Globus pallidus (tissue), 1 donor: Measurements from ENCODE around the gene MPP4.

Experiments used
- DNase-seq: peaks from one replicate; pipeline ENCODE4 v3.0.0-alpha.2; 2015; ENCODE audit warnings: low spot score

The MPP4 gene

GRCh38 chr2:201698588-201699226 is at the start of gene MPP4:
Gene MPP4 (minus strand): TSS chr2:201698644. CDS start chr2:201693954, 4,690 bp downstream.
- no peak for DNase-seq

GRCh38 chr2:201746551-201746950 is 48.1 kb upstream of the MPP4 start:
- DNase-seq, result no peak

- DNase-seq, result no peak
These were observed 37.0 kb upstream of the MPP4 start for GRCh38 chr2:201735486-201735885.

DNA sequence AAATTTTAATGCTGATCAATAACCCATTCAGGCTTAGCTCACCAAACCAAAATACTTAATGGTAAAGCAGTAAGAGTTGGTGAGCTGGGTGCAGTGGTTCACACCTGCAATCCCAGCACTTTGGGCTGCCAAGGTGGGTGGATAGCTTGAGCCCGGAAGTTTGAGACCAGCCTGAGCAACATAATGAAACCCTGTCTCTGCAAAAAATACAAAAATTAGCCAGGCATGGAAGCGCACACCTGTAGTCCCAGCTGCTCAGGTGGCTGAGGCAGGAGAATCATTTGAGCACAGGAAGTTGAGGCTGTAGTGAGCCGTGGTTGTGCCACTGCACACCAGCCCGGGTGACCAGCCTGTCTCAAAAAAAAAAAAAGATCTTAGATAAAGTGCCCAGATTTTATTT is 35.7 kb upstream of the MPP4 start:
- DNase-seq, result no peak

GRCh38 chr2:201733544-201733943 is 35.1 kb upstream of the MPP4 start:
- no peak for DNase-seq

DNA sequence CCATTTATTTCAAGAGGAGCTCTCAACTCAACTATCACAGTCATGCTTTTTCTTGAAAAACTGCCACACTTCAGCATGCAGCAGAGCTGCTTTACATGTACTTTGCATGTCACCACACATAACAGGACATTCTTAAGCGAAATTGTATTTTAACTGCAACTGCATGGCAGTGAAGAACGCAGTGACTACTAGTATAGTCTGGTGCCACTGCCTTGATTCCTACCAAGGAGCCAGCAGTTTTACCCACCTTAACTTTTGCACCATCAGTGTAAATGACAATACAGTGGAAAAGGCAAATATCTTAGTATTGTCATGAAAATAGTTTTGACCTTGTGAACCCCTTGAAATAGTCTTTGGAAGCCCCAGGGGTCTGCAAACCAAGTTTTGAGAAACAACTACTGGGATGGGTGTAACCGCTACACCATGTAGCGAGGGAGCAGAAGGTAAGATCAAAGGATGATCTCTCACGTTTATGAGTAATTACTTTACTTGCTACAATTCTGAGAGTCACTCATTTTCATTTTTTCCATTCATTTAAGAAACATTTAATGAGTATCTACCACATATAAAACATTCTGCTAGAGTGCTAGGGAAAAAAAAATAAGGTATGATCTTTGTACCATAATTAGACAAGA is 32.3 kb upstream of the MPP4 start:
- DNase-seq, result no peak

- no peak for DNase-seq
These were observed 17.0 kb upstream of the MPP4 start for GRCh38 chr2:201715459-201715858.

DNA sequence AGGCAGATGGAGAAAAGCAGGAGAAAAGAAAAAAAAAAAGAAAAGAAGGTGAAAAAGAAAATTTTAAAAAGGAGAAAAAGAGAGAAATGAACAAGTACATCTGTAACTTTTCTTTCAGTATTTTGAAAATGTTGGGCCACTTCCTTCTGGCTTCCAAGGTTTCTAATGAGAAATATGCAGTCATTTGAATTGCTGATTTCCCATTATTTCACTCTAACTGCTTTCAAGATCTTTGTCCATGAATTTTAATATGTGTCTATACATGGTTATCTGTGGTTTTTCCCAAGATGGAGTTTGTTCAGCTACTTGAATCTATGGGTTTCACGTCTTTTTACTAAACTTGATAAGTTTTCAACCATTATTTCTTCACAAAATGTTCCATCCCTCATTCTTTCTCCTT is 14.3 kb upstream of the MPP4 start:
- no peak for DNase-seq

DNA sequence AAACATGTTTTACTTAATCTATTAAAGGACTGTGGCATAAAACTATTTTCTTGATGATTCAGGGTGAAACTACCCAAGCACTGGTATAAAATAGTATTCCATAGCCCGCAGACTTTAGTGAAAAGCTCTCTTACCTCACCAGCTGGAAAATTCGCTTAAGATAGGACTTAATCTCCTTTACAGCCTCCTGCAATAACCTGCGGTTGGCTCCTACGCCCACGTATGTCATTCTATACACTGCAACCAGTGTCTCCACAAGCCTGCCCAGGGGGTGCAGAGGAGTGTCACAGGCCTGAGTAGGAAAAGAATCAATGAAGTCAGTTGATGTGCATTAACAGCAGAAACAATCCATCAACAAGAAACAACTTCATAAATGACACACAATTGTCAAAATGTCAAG is 11.3 kb upstream of the MPP4 start:
- DNase-seq, result no peak

DNA sequence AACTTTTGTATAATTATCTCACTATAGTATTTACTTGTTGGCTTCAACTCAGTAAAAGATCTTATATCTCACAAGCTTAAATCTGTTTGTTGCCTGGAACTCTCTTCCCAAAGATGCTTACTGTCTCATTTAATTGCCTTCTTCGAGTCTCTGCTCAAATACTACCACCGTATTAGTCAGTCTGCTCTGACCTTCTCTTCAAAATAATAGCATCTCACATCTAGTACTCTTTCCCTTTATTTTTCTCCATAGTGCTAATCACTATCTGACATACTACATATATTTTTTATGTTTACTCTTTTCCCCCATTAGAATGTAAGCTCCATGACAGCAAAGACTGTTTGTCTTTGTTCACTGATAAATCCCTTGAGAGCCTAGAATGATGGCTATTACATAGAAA is 10.6 kb upstream of the MPP4 start:
- no peak for DNase-seq

- no peak for DNase-seq
These were observed 9.3 kb upstream of the MPP4 start for GRCh38 chr2:201707753-201708152.

GRCh38 chr2:201707142-201707541 is 8.7 kb upstream of the MPP4 start:
- no peak for DNase-seq

GRCh38 chr2:201704536-201704935 is 6.1 kb upstream of the MPP4 start:
- no peak for DNase-seq

- DNase-seq, result no peak
These were observed 3.2 kb upstream of the MPP4 start for GRCh38 chr2:201701646-201702045.

- DNase-seq, result no peak
These were observed 972 bp upstream of the MPP4 start for GRCh38 chr2:201699416-201699815.

GRCh38 chr2:201697899-201698298 is 545 bp downstream of the MPP4 start:
- no peak for DNase-seq

GRCh38 chr2:201696151-201696659 is 2.2 kb downstream of the MPP4 start:
- peak; percentile 14 for DNase-seq

DNA sequence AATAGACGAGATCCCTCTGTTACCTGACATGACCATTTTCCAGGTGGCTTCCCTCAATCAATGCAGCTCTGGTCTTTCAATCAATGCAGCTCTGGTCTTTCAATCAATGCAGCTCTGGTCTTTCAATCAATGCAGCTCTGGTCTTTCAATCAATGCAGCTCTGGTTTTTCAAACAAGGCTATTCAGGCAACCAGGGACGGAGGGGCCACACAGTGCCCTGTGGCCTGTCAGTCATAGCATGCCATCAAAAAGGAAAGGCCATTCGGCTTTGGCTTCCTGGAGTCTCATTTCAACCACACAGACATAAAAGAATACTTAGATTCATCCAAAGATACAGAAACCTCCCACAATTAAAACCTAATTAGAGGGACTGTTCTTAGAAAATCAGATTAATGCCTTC is 13.3 kb downstream of the MPP4 start:
- no peak for DNase-seq

GRCh38 chr2:201680743-201681142 is 17.7 kb downstream of the MPP4 start:
- DNase-seq, result no peak

DNA sequence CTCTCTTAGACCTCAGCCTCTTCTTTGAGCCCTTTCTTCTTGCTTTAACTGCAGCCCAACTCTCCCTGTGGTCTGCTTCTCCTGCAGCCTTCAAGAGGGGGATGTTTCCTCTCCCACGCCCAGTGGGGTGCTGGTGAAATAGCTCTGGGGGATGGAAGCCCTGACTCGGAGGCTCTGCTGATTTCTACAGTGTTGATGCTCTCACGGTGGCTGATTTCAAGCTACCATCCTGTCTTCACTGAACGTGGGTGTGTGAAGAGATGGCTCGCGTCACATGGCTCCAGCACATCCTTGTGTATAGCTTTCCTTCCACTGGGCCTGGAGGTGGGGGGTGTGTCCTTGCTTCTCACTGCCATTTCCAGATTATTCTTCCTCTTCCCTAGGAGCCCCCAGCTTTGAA is 20.0 kb downstream of the MPP4 start:
- DNase-seq, result no peak

- DNase-seq, result no peak
These were observed 23.0 kb downstream of the MPP4 start for GRCh38 chr2:201675454-201675853.

GRCh38 chr2:201674794-201675193 is 23.6 kb downstream of the MPP4 start:
- no peak for DNase-seq

DNA sequence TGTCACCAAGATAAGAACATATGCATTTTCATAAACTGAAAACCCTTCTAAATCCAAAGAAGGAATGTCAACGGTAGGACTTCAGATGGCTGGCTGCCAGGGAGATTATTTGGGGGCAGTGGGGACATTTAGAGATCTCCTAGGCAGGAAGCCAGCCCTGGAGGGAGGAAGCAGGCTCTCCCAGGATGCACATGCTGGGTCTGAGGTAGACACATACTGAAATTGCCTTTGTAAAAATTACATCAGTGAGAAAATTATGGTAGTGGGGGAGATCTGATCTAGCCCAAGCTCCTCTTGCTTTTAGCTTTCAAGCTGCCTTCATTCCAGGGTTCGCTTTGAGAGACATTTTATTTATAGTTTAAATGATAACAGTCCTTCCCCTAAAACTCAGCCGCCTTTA is 24.1 kb downstream of the MPP4 start:
- DNase-seq, result no peak

DNA sequence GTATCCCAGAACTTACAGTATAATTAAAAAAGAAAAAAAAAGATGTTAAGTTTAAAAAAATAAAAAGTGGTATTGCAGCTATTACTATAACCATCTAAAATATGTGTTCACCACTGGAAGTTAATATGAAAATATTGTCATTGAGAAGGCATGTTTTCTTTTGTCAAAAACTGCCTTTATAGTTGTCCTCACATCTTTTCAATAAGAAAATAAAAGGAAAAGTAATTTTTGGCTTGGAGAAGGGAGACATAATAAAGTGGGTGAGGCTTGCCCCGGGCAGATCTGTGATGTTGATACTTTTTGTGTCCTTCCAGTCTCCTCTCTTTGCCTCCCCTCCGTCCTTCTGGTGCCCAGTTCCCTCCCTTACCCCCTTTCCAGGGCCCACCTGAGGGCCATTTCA is 24.9 kb downstream of the MPP4 start:
- DNase-seq, result no peak
